Suprapubic skin (tissue), 4 donors: Measurements from ENCODE around the gene MUSTN1.

Experiments
- EP300 ChIP-seq: sonication (generic); formaldehyde crosslinking; IDR thresholded peaks from one replicate; pipeline ENCODE4 v1.6.1; 2017; ENCODE audit warnings: antibody characterized with exemption
- POLR2A ChIP-seq, 2 donors: fragments of 450-650 bp; IDR thresholded peaks; one replicate each; pipeline ENCODE4 v1.6.1; 2017; ENCODE audit warnings: antibody characterized with exemption in 2 of 2, mild to moderate bottlenecking in 2 of 2, moderate library complexity in 2 of 2
- POLR2AphosphoS5 ChIP-seq, 3 donors: sonication (generic); formaldehyde crosslinking; IDR thresholded peaks; one replicate each; pipeline ENCODE4 v1.6.1; 2017; ENCODE audit warnings: antibody characterized with exemption in 3 of 3
- TF ChIP-seq, protein P1 (sequence below), 2 donors: fragments of 200-600 bp in 1 of 2; fragments of 450-650 bp in 1 of 2; sonication (generic) in 1 of 2; IDR thresholded peaks; one replicate each; pipeline ENCODE4 v1.5.1; 2016 to 2019; ENCODE audit warnings: antibody characterized with exemption in 2 of 2, mild to moderate bottlenecking in 1 of 2, moderate library complexity in 1 of 2

DNA sequence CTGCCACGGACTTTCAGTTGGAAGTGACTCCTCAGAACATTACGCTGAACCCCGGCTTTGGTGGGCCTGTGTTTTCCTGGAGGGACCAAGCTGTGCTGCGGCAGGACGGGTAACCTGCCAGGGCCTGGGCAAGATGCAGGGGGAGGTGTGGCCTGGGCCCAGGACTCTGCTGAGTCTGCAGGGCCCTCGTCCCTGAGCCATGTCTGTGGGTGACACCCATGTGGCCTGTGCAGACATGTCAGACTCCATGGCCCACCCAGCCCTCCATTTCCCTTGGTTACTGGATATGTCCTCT lies 45.1 kb downstream of the MUSTN1 start:
- TF ChIP-seq POLR2A (IDR thresholded peaks at IDR 0.05) (no peak), EP300 (no peak), POLR2AphosphoS5 (IDR thresholded peaks at IDR 0.05) (no peak)
- TF ChIP-seq, protein P1, sequence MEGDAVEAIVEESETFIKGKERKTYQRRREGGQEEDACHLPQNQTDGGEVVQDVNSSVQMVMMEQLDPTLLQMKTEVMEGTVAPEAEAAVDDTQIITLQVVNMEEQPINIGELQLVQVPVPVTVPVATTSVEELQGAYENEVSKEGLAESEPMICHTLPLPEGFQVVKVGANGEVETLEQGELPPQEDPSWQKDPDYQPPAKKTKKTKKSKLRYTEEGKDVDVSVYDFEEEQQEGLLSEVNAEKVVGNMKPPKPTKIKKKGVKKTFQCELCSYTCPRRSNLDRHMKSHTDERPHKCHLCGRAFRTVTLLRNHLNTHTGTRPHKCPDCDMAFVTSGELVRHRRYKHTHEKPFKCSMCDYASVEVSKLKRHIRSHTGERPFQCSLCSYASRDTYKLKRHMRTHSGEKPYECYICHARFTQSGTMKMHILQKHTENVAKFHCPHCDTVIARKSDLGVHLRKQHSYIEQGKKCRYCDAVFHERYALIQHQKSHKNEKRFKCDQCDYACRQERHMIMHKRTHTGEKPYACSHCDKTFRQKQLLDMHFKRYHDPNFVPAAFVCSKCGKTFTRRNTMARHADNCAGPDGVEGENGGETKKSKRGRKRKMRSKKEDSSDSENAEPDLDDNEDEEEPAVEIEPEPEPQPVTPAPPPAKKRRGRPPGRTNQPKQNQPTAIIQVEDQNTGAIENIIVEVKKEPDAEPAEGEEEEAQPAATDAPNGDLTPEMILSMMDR (IDR thresholded peaks at IDR 0.05): no peak
